Measurements from ENCODE around the gene ARHGAP24. TPM values are rescaled to one million over a fixed set of nuclear protein-coding genes. Genes with fewer than 3 reads are reported as not detected.

Gene ARHGAP24
- total and polyA plus RNA-seq, 12 donors, result 6.7 to 35.5 (median 23.9) TPM

- TF ChIP-seq CTCF (IDR thresholded peaks at IDR 0.05), result no peak
- Histone ChIP-seq H3K4me3 (no peak overlapping the region), H3K27ac (no peak overlapping the region), H3K4me1 (peaks cover 0 to 18% (median 11%) of the 10 kb centered on the region in 9 donors), H3K9me3 (no peaks in the 10 kb centered on the region), H3K27me3 (no peaks in the 10 kb centered on the region), H3K36me3 (no peaks in the 10 kb centered on the region)
- intact Hi-C loops (cut with DNase I), result loop anchor here in 2 of 10 donors (10.0 kb wide), 2 partner anchors 112 to 138 kb away; no protein-coding TSS in a partner anchor
- DNase-seq, result no peak
- ATAC-seq, result no peak
- WGBS, 2 donors, result 92 to 97% methylated on average over 1 of the region's 1 CpG
Measured at GRCh38 chr4:85606505-85606904, 131.6 kb downstream of the ARHGAP24 start.

DNA sequence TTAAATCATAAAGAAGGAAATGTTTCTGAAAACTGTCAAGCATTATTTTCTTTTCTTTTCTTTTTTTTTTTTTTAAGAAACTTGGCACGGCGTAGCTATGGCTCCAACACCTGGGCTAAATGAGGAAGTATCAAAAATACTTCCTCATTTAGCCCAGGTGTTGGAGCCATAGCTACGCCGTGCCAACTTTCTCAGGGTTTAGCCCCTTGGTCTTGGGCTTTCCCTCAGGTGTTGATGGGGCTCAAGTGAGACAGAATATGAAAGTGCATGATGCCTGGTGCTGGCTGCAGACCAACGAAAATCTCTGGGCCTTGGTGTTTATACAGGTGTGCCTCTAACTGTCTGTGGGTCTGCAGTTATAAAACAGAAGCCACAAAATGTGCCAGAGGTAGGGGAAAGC lies 132.7 kb downstream of the ARHGAP24 start:
- ATAC-seq (no peak), DNase-seq (no peak)
- H3K36me3 ChIP-seq, result no peaks in the 10 kb centered on the region
- peaks cover 0 to 16% (median 11%) of the 10 kb centered on the region in 9 donors for H3K4me1 ChIP-seq
- 76 to 80% methylated on average over 5 of the region's 5 CpGs for WGBS, 2 donors
- no peak for TF ChIP-seq CTCF (IDR thresholded peaks at IDR 0.05)
- H3K4me3 ChIP-seq, result no peak overlapping the region
- no peak overlapping the region for H3K27ac ChIP-seq
- H3K9me3 ChIP-seq, result no peaks in the 10 kb centered on the region
- intact Hi-C loops (cut with DNase I), result loop anchor here in 2 of 10 donors (10.0 kb wide), 2 partner anchors 113 to 137 kb away; no protein-coding TSS in a partner anchor
- H3K27me3 ChIP-seq, result no peaks in the 10 kb centered on the region

DNA sequence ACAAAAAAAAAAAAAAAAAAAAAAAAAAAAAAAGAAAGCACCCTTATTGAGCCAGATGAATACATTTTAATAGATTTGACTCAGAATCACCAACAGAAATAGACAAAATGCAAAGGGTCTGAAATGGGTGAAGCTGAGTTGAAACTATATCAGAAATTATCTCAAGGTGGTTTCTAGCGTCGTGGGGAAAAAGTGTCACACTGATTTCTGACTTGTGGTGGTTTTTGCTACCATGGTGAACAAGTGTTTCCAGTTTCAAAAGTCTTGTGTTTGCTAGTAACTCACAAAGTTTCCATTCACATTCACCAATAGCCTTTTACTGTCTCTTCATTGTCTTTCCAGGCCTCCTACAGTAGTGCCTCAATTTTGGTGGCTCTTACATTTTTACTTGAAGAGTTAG lies 135.5 kb downstream of the ARHGAP24 start:
- intact Hi-C loops (cut with DNase I), result no loop called here
- Histone ChIP-seq H3K27ac (no peak overlapping the region), H3K4me3 (no peak overlapping the region), H3K9me3 (peaks cover 0 to 5% (median 0%) of the 10 kb centered on the region in 11 donors), H3K36me3 (no peaks in the 10 kb centered on the region), H3K27me3 (no peaks in the 10 kb centered on the region), H3K4me1 (no peaks in the 10 kb centered on the region)
- DNase-seq (no peak), ATAC-seq (no peak)
- 88 to 93% methylated on average over 2 of the region's 2 CpGs for WGBS, 2 donors
- TF ChIP-seq CTCF (IDR thresholded peaks at IDR 0.05), result no peak

- H3K27me3 ChIP-seq, result no peaks in the 10 kb centered on the region
- no peaks in the 10 kb centered on the region for H3K4me1 ChIP-seq
- no peaks in the 10 kb centered on the region for H3K36me3 ChIP-seq
- ATAC-seq (no peak), DNase-seq (no peak)
- intact Hi-C loops (cut with DNase I), result no loop called here
- H3K27ac ChIP-seq, result no peak overlapping the region
- H3K9me3 ChIP-seq, result peaks cover 0 to 5% (median 0%) of the 10 kb centered on the region in 11 donors
- no peak for TF ChIP-seq CTCF (IDR thresholded peaks at IDR 0.05)
- no peak overlapping the region for H3K4me3 ChIP-seq
Measured at GRCh38 chr4:85611661-85612060, 136.7 kb downstream of the ARHGAP24 start.
